ENCODE results near the gene LAMA5. TPM values are rescaled to one million over a fixed set of nuclear protein-coding genes. Genes with fewer than 3 reads are reported as not detected.

The LAMA5 gene
- total RNA-seq, 1 donor from 2014 or later = 12.1 TPM

- Histone ChIP-seq H4K20me1 (ENCODE audit: low read depth) (no peaks in the 10 kb centered on the region), H2AFZ (replicated peaks) (no peak overlapping the region), H3K27ac (no peak overlapping the region), H3F3A (ENCODE audit: low read depth) (peaks cover 49% of the 10 kb centered on the region), H3K4me3 (no peak overlapping the region), H3K9me3 (ENCODE audit: low read depth) (no peaks in the 10 kb centered on the region), H3K4me1 (peaks cover 42% of the 10 kb centered on the region), H3K9ac (no peak overlapping the region), H3K79me2 (ENCODE audit: low read depth) (no peaks in the 10 kb centered on the region), H3K4me2 (no peak overlapping the region), H3K36me3 (no peaks in the 10 kb centered on the region), H3K27me3 (no peaks in the 10 kb centered on the region)
- H3K36me3 Mint-ChIP-seq = peaks cover 3% of the 10 kb centered on the region
- TF ChIP-seq EZH2 (IDR thresholded peaks at IDR 0.05) (no peak), EZH2phosphoT487 (IDR thresholded peaks at IDR 0.05) (no peak), CTCF (IDR thresholded peaks at IDR 0.05) (no peak)
- no peak overlapping the region for H3K27ac Mint-ChIP-seq
- H3K4me3 Mint-ChIP-seq = no peak overlapping the region
- peaks cover 15% of the 10 kb centered on the region for H3K27me3 Mint-ChIP-seq (ENCODE audit: insufficient read depth, low read depth)
- H3K9me3 Mint-ChIP-seq = peaks cover 2% of the 10 kb centered on the region
- peaks cover 20% of the 10 kb centered on the region for H3K4me1 Mint-ChIP-seq
- DNase-seq (ENCODE audit: low spot score) = no peak
These were observed 5.2 kb upstream of the LAMA5 start for GRCh38 chr20:62372042-62372993.

- peaks cover 2% of the 10 kb centered on the region for H3K9me3 Mint-ChIP-seq
- Histone ChIP-seq H2AFZ (replicated peaks) (no peak overlapping the region), H3K36me3 (no peaks in the 10 kb centered on the region), H3K9ac (no peak overlapping the region), H3K9me3 (ENCODE audit: low read depth) (no peaks in the 10 kb centered on the region), H3F3A (ENCODE audit: low read depth) (peaks cover 43% of the 10 kb centered on the region), H3K79me2 (ENCODE audit: low read depth) (peaks cover 4% of the 10 kb centered on the region), H3K4me1 (peaks cover 37% of the 10 kb centered on the region), H4K20me1 (ENCODE audit: low read depth) (peaks cover under 1% of the 10 kb centered on the region), H3K4me2 (no peak overlapping the region), H3K27ac (no peak overlapping the region), H3K27me3 (no peaks in the 10 kb centered on the region), H3K4me3 (no peak overlapping the region)
- TF ChIP-seq EZH2phosphoT487 (IDR thresholded peaks at IDR 0.05) (no peak), CTCF (IDR thresholded peaks at IDR 0.05) (no peak), EZH2 (IDR thresholded peaks at IDR 0.05) (no peak)
- no peak overlapping the region for H3K4me3 Mint-ChIP-seq
- DNase-seq (ENCODE audit: low spot score) = no peak
- peaks cover 10% of the 10 kb centered on the region for H3K27me3 Mint-ChIP-seq (ENCODE audit: insufficient read depth, low read depth)
- H3K27ac Mint-ChIP-seq = no peak overlapping the region
- no peaks in the 10 kb centered on the region for H3K36me3 Mint-ChIP-seq
- peaks cover 15% of the 10 kb centered on the region for H3K4me1 Mint-ChIP-seq
These were observed 4.5 kb upstream of the LAMA5 start for GRCh38 chr20:62371588-62372041.

- Histone ChIP-seq H3K9me3 (ENCODE audit: low read depth) (no peaks in the 10 kb centered on the region), H2AFZ (replicated peaks) (no peak overlapping the region), H3K9ac (no peak overlapping the region), H3K27ac (no peak overlapping the region), H3K36me3 (no peaks in the 10 kb centered on the region), H4K20me1 (ENCODE audit: low read depth) (peaks cover 7% of the 10 kb centered on the region), H3K79me2 (ENCODE audit: low read depth) (peaks cover 10% of the 10 kb centered on the region), H3K4me1 (peaks cover 36% of the 10 kb centered on the region), H3K4me2 (no peak overlapping the region), H3K27me3 (no peaks in the 10 kb centered on the region), H3K4me3 (no peak overlapping the region), H3F3A (ENCODE audit: low read depth) (peaks cover 45% of the 10 kb centered on the region)
- TF ChIP-seq CTCF (IDR thresholded peaks at IDR 0.05) (no peak), EZH2 (IDR thresholded peaks at IDR 0.05) (no peak), EZH2phosphoT487 (IDR thresholded peaks at IDR 0.05) (no peak)
- no peak for DNase-seq (ENCODE audit: low spot score)
- Mint-ChIP-seq H3K4me1 (peaks cover 16% of the 10 kb centered on the region), H3K4me3 (no peak overlapping the region), H3K27ac (no peak overlapping the region), H3K27me3 (ENCODE audit: insufficient read depth, low read depth) (peaks cover 9% of the 10 kb centered on the region), H3K36me3 (no peaks in the 10 kb centered on the region), H3K9me3 (peaks cover 2% of the 10 kb centered on the region)
These were observed 3.9 kb upstream of the LAMA5 start for GRCh38 chr20:62370807-62371587.

Data from neural progenitor cell (in vitro differentiated cells).